H4 (cell line): ENCODE data around the gene MXD3. TPM values are rescaled to one million over a fixed set of nuclear protein-coding genes. Genes with fewer than 3 reads are reported as not detected.
"Not testable (repeated sequence)": the region's sequence is repeated elsewhere in the genome, so short reads cannot be mapped to it uniquely, and the experiment has no call there.

Experiments used
- DNase-seq: peaks from one replicate; pipeline ENCODE4 v3.0.0-alpha.2; 2015; ENCODE audit warnings: low spot score
- total RNA-seq: library from RNA; depleted of rRNA; stranded (reverse); fragments of >200 nt; shearing (Covaris generic); gene quantifications from 2 replicates; pipeline ENCODE4 v1.2.3, GENCODE V29; 2014; rRNA removed

MXD3 gene
- total RNA-seq, 1 experiment from 2014 or later = 34.7 TPM

- DNase-seq = no peak
Observed at GRCh38 chr5:177265395-177265794, 46.3 kb downstream of the MXD3 start.

GRCh38 chr5:177264178-177264577 lies 47.5 kb downstream of the MXD3 start:
- no peak for DNase-seq

- no peak for DNase-seq
Observed at GRCh38 chr5:177261510-177261909, 50.2 kb downstream of the MXD3 start.

- no peak for DNase-seq
Observed at GRCh38 chr5:177260961-177261360, 50.7 kb downstream of the MXD3 start.

- not testable (repeated sequence) for DNase-seq
Observed at GRCh38 chr5:177258711-177259110, 53.0 kb downstream of the MXD3 start.

Other genes with a start within 250 kb of the MXD3 start
- gene FGFR4, start 225.0 kb downstream of the MXD3 start, total RNA-seq = 11.4 and 16.9 TPM in 2 replicates
- 27.6 and 30.3 TPM in 2 replicates for gene NSD1, start 178.1 kb downstream of the MXD3 start, total RNA-seq
- gene RAB24, start 8.2 kb downstream of the MXD3 start, total RNA-seq = 22.5 and 28.1 TPM in 2 replicates
- 487 and 500 TPM in 2 replicates for gene PRELID1, start 8.1 kb downstream of the MXD3 start, total RNA-seq
- gene LMAN2, start 39.8 kb upstream of the MXD3 start, total RNA-seq = 745 and 800 TPM in 2 replicates
- 26.2 and 28.1 TPM in 2 replicates for gene RGS14, start 46.0 kb upstream of the MXD3 start, total RNA-seq
- not detected in 2 replicates for gene SLC34A1, start 72.5 kb upstream of the MXD3 start, total RNA-seq
- gene PFN3, start 88.8 kb upstream of the MXD3 start, total RNA-seq = not detected in 2 replicates
- 5.8 and 7.3 TPM in 2 replicates for gene F12, start 97.7 kb upstream of the MXD3 start, total RNA-seq
- gene GRK6, start 114.8 kb upstream of the MXD3 start, total RNA-seq = 37.7 and 51.9 TPM in 2 replicates
- gene PRR7, start 134.9 kb upstream of the MXD3 start, total RNA-seq = 28.6 and 33.7 TPM in 2 replicates
- 140 and 153 TPM in 2 replicates for gene DBN1, start 161.7 kb upstream of the MXD3 start, total RNA-seq
- gene PDLIM7, start 185.7 kb upstream of the MXD3 start, total RNA-seq = 127 and 138 TPM in 2 replicates
- gene DOK3, start 197.9 kb upstream of the MXD3 start, total RNA-seq = 0.08 and 1.1 TPM in 2 replicates
- gene DDX41, start 205.1 kb upstream of the MXD3 start, total RNA-seq = 106 and 122 TPM in 2 replicates
- gene FAM193B, start 242.7 kb upstream of the MXD3 start, total RNA-seq = 7.5 and 14.5 TPM in 2 replicates